Limb (tissue), 2 donors: ENCODE results near the gene PALS1.

ENCODE experiments used
- DNase-seq, 2 donors: peaks; one replicate each; pipeline ENCODE4 v3.0.0-alpha.2; 2016; ENCODE audit errors: extremely low spot score in 2 of 2

Gene PALS1

GRCh38 chr14:67241411-67242167 is at the start of gene PALS1:
PALS1 (plus strand) TSS chr14:67241435; CDS start chr14:67279171, 37,736 bp downstream.
- DNase-seq, result peak in 1 of 2 donors; percentile 45

GRCh38 chr14:67191768-67192290 is 49.4 kb upstream of the PALS1 start:
- DNase-seq, result no peak

GRCh38 chr14:67192366-67192765 is 48.9 kb upstream of the PALS1 start:
- DNase-seq, result no peak

- DNase-seq, result no peak
Observed at GRCh38 chr14:67195279-67195678, 46.0 kb upstream of the PALS1 start.

- no peak for DNase-seq
Observed at GRCh38 chr14:67199016-67199415, 42.2 kb upstream of the PALS1 start.

- DNase-seq, result no peak
Observed at GRCh38 chr14:67207810-67208209, 33.4 kb upstream of the PALS1 start.

GRCh38 chr14:67218126-67218525 is 23.1 kb upstream of the PALS1 start:
- DNase-seq, result no peak

GRCh38 chr14:67221248-67221981 is 19.8 kb upstream of the PALS1 start:
- DNase-seq, result no peak

- DNase-seq, result no peak
Observed at GRCh38 chr14:67221982-67222328, 19.3 kb upstream of the PALS1 start.

- no peak for DNase-seq
Observed at GRCh38 chr14:67225523-67225922, 15.7 kb upstream of the PALS1 start.

- no peak for DNase-seq
Observed at GRCh38 chr14:67228325-67228984, 12.8 kb upstream of the PALS1 start.

GRCh38 chr14:67232066-67232465 is 9.2 kb upstream of the PALS1 start:
- DNase-seq, result no peak

- DNase-seq, result no peak
Observed at GRCh38 chr14:67232621-67233020, 8.6 kb upstream of the PALS1 start.

- no peak for DNase-seq
Observed at GRCh38 chr14:67237591-67237990, 3.6 kb upstream of the PALS1 start.

GRCh38 chr14:67239582-67239981 is 1.7 kb upstream of the PALS1 start:
- no peak for DNase-seq

- DNase-seq, result peak in 1 of 2 donors; percentile 51
Observed at GRCh38 chr14:67240168-67240932, 885 bp upstream of the PALS1 start.

- DNase-seq, result peak; percentile 97 to 98
Observed at GRCh38 chr14:67240978-67241410, 241 bp upstream of the PALS1 start.

GRCh38 chr14:67242168-67242420 is 859 bp downstream of the PALS1 start:
- peak in 1 of 2 donors; percentile 3 for DNase-seq

GRCh38 chr14:67245104-67245503 is 3.9 kb downstream of the PALS1 start:
- no peak for DNase-seq

- no peak for DNase-seq
Observed at GRCh38 chr14:67251573-67252226, 10.5 kb downstream of the PALS1 start.

GRCh38 chr14:67253076-67253635 is 11.9 kb downstream of the PALS1 start:
- DNase-seq, result no peak
